Progenitor cell of endocrine pancreas (in vitro differentiated cells): ENCODE measurements around the gene HOXB6. TPM values are rescaled to one million over a fixed set of nuclear protein-coding genes. Genes with fewer than 3 reads are reported as not detected.

ENCODE experiments used
- DNase-seq: peaks from one replicate; pipeline ENCODE4 v3.0.0; 2021; ENCODE audit warnings: low spot score; ENCODE audit not compliant: unreplicated experiment
- H3K27ac Mint-ChIP-seq: 2 replicates; pipeline ENCODE4 v1.8.0; 2021; ENCODE audit warnings: mild to moderate bottlenecking, moderate library complexity, mixed read lengths
- H3K27me3 Mint-ChIP-seq: 2 replicates; pipeline ENCODE4 v1.8.0; 2021; ENCODE audit warnings: mixed read lengths
- H3K36me3 Mint-ChIP-seq: 2 replicates; pipeline ENCODE4 v1.8.0; 2022; ENCODE audit warnings: mixed read lengths; ENCODE audit not compliant: insufficient read depth
- H3K4me1 Mint-ChIP-seq: 2 replicates; pipeline ENCODE4 v1.8.0; 2021; ENCODE audit warnings: low read depth, mixed read lengths
- H3K4me3 Mint-ChIP-seq: 2 replicates; pipeline ENCODE4 v1.8.0; 2021; ENCODE audit warnings: low read depth, mild to moderate bottlenecking, moderate library complexity, mixed read lengths
- H3K9me3 Mint-ChIP-seq: 2 replicates; pipeline ENCODE4 v1.8.0; 2021; ENCODE audit warnings: low read depth, mixed read lengths
- CTCF ChIP-seq: fragments of 200-600 bp; sonication (generic); IDR thresholded peaks from one replicate; pipeline ENCODE4 v1.5.0; 2021; ENCODE audit warnings: antibody characterized with exemption, mild to moderate bottlenecking; ENCODE audit not compliant: unreplicated experiment
- microRNA-seq: library from miRNA; unstranded; fragments of <30 nt; microRNA quantifications from one replicate; pipeline ENCODE4 v1.1.0, GENCODE V29; 2020; ENCODE audit warnings: borderline number of aligned reads; ENCODE audit not compliant: unreplicated experiment
- total RNA-seq: library from RNA; stranded (reverse); gene quantifications from 2 replicates; pipeline ENCODE4 v1.2.1, GENCODE V29; 2021

HOXB6 gene
- total RNA-seq, 1 donor from 2014 or later, result 0.96 TPM

GRCh38 chr17:48546137-48546923, 58.5 kb downstream of the HOXB6 start:
- peak overlapping the region; percentile 35 for H3K4me3 Mint-ChIP-seq
- DNase-seq, result no peak
- peaks cover 10% of the 10 kb centered on the region for H3K36me3 Mint-ChIP-seq
- TF ChIP-seq CTCF, result no peak
- H3K27me3 Mint-ChIP-seq, result peaks cover 86% of the 10 kb centered on the region
- peak overlapping the region; percentile 31 for H3K27ac Mint-ChIP-seq
- H3K9me3 Mint-ChIP-seq, result no peaks in the 10 kb centered on the region
- H3K4me1 Mint-ChIP-seq, result peaks cover 41% of the 10 kb centered on the region

Small RNA genes lying within 50 kb of the gene (microRNA-seq; reads per million reads assigned to microRNA genes)
- not detected for gene MIR196A1

Other genes starting within 250 kb of the HOXB6 start
- gene SKAP1, start 174.8 kb downstream of the HOXB6 start, total RNA-seq, result 0.69 and 1.0 TPM in 2 replicates
- 0.96 and 2.2 TPM in 2 replicates for gene HOXB1, start 74.0 kb downstream of the HOXB6 start, total RNA-seq
- gene HOXB2, start 59.9 kb downstream of the HOXB6 start, total RNA-seq, result 15.2 and 19.8 TPM in 2 replicates
- 3.4 and 6.0 TPM in 2 replicates for gene HOXB4, start 26.6 kb downstream of the HOXB6 start, total RNA-seq
- gene HOXB3, start 14.7 kb downstream of the HOXB6 start, total RNA-seq, result 19.4 and 32.1 TPM in 2 replicates
- 2.1 and 5.6 TPM in 2 replicates for gene HOXB5, start 11.2 kb downstream of the HOXB6 start, total RNA-seq
- gene HOXB7, start 6.0 kb upstream of the HOXB6 start, total RNA-seq, result 0.55 and 1.5 TPM in 2 replicates
- 1.1 and 3.7 TPM in 2 replicates for gene HOXB8, start 10.3 kb upstream of the HOXB6 start, total RNA-seq
- gene HOXB9, start 21.4 kb upstream of the HOXB6 start, total RNA-seq, result 0.18 TPM in 1 of 2 replicates, not detected in the other
- not detected in 2 replicates for gene PRAC1, start 117.5 kb upstream of the HOXB6 start, total RNA-seq
- gene PRAC2, start 118.2 kb upstream of the HOXB6 start, total RNA-seq, result not detected in 2 replicates
- gene HOXB13, start 123.8 kb upstream of the HOXB6 start, total RNA-seq, result not detected in 2 replicates
- gene TTLL6, start 212.2 kb upstream of the HOXB6 start, total RNA-seq, result 2.9 and 4.0 TPM in 2 replicates
- gene CALCOCO2, start 226.0 kb upstream of the HOXB6 start, total RNA-seq, result 85.3 and 92.6 TPM in 2 replicates